HEK293T (cell line): ENCODE results near the gene THSD4.

Source experiments
- ARNT ChIP-seq: fragments of 450-650 bp; IDR thresholded peaks from 2 replicates; pipeline ENCODE4 v1.6.1; 2017; ENCODE audit warnings: mild to moderate bottlenecking
- BHLHE40 ChIP-seq: fragments of 450-650 bp; IDR thresholded peaks from 2 replicates; pipeline ENCODE4 v1.6.1; 2016; ENCODE audit warnings: mild to moderate bottlenecking, moderate library complexity, borderline replicate concordance
- ELF4 ChIP-seq: fragments of 450-650 bp; IDR thresholded peaks from 2 replicates; pipeline ENCODE4 v1.6.1; 2017; ENCODE audit warnings: antibody characterized with exemption
- FOXA1 ChIP-seq: fragments of 450-650 bp; IDR thresholded peaks from 2 replicates; pipeline ENCODE4 v1.6.1; 2016; ENCODE audit warnings: mild to moderate bottlenecking
- FOXK2 ChIP-seq: fragments of 450-650 bp; IDR thresholded peaks from 2 replicates; pipeline ENCODE4 v1.6.1; 2016; ENCODE audit warnings: mild to moderate bottlenecking
- FOXM1 ChIP-seq: fragments of 450-650 bp; IDR thresholded peaks from 2 replicates; pipeline ENCODE4 v1.6.1; 2017; ENCODE audit warnings: mild to moderate bottlenecking, borderline replicate concordance
- HDGF ChIP-seq: fragments of 450-650 bp; IDR thresholded peaks from 2 replicates; pipeline ENCODE4 v1.6.1; 2017; ENCODE audit warnings: antibody characterized with exemption, borderline replicate concordance
- LEF1 ChIP-seq: fragments of 450-650 bp; IDR thresholded peaks from 2 replicates; pipeline ENCODE4 v1.6.1; 2017; ENCODE audit warnings: mild to moderate bottlenecking, borderline replicate concordance
- NFRKB ChIP-seq: fragments of 450-650 bp; IDR thresholded peaks from 2 replicates; pipeline ENCODE4 v1.6.1; 2016; ENCODE audit warnings: mild to moderate bottlenecking, moderate library complexity
- PKNOX1 ChIP-seq: fragments of 450-650 bp; IDR thresholded peaks from 2 replicates; pipeline ENCODE4 v1.6.1; 2016
- SP1 ChIP-seq: fragments of 450-650 bp; IDR thresholded peaks from 2 replicates; pipeline ENCODE4 v1.6.1; 2017
- SUZ12 ChIP-seq: fragments of 450-650 bp; IDR thresholded peaks from 2 replicates; pipeline ENCODE4 v1.6.1; 2016; ENCODE audit warnings: mild to moderate bottlenecking
- TARDBP ChIP-seq: fragments of 450-650 bp; IDR thresholded peaks from 2 replicates; pipeline ENCODE4 v1.6.1; 2016
- ZNF384 ChIP-seq: fragments of 450-650 bp; IDR thresholded peaks from 2 replicates; pipeline ENCODE4 v1.6.1; 2016

GRCh38 chr15:71476823-71477222 is 361.6 kb downstream of the THSD4 start:
- TF ChIP-seq ZNF384: no peak
- no peak for TF ChIP-seq TARDBP
- no peak for TF ChIP-seq SP1
- no peak for TF ChIP-seq FOXA1
- TF ChIP-seq ELF4: no peak
- TF ChIP-seq PKNOX1: no peak
- TF ChIP-seq LEF1: no peak
- no peak for TF ChIP-seq SUZ12
- no peak for TF ChIP-seq HDGF
- no peak for TF ChIP-seq NFRKB
- no peak for TF ChIP-seq BHLHE40
- TF ChIP-seq FOXM1: no peak
- no peak for TF ChIP-seq ARNT
- no peak for TF ChIP-seq FOXK2
